Stimulated activated CD8-positive, alpha-beta memory T cell treated with anti-CD3 and anti-CD28 coated beads, Interleukin-12 subunit alpha, Interleukin-12 subunit beta, amount 100 ng/mL, for 24 hours (primary cell): ENCODE results near the gene RUNX3.

Experiments
- DNase-seq: peaks from one replicate; pipeline ENCODE4 v3.0.0-alpha.2; 2020; ENCODE audit errors: extremely low read depth

Gene RUNX3

DNA sequence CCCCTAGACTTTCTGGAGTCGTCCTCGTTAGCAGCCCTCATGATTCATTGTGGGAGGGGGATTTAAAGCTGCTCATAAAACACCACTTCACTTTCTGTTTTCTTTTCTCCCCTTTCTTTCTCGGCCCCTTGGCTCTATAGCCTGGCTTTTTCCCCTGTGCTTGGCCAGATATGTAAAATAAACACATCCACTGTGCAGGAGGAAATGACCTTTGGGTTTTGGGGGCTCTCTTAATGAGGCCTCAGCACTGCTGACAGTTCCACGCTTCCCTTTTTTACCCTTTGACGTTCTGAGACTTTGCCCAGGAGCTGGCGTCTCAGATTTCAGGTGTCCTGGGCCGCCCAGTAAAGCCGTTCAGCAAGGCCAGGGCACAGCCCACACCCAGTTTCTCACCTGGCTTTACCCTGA lies 65.7 kb downstream of the RUNX3 start:
- DNase-seq, result no peak

DNA sequence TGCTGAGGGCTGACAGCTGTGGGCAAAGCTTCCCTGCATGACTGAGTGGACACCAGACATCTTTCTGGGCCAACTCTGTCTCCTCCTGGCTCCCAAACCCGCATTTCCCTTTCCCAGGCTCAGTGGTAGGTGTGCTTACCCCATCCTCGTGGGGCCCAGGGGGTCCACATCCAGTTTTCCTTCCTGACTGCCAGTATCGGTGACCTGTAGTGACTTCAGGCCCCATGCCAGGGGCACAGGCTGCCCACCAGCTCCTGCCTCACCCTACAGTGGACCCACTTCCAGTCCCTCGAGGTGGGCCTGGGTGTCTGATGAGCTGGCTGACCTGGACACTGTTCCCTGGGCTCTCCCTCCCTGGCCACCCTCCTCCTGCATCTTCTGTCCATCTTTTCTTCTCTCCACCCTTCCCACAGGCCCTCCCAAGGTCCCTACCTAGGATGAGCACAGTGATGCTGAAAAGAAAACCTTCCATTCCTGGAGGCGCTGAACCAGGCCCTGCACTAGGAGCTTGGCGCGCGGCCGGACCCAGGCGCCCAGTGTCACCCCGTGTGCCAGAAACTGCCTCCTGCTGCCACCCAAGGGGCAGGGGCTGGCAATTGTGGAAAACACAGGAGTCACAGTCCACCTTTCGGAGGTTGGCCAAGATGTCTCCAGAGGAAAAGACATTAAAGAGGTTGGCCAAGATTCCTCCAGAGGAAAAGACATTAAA lies 67.1 kb downstream of the RUNX3 start:
- no peak for DNase-seq

- no peak for DNase-seq
These were observed 68.0 kb downstream of the RUNX3 start for GRCh38 chr1:24861821-24862727.

DNA sequence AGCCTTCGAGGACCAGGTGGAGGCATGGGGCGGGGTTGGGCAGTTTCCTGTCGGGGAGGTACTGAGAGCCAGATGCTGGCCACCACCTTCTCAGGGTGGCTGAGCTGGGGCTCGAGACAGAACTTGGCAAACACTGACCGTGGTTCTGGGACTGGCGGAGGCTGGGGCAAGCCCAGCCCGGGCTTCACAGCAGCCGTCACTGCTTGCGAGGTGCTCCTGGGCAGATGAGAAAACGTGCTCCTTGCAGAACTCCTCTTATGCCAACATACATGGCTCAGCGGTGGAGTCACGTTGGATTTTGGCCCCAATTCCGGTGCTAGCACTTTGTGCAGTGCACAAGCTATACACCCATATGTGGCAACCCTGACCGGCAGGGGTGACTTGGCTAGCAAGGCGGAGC lies 69.2 kb downstream of the RUNX3 start:
- no peak for DNase-seq

DNA sequence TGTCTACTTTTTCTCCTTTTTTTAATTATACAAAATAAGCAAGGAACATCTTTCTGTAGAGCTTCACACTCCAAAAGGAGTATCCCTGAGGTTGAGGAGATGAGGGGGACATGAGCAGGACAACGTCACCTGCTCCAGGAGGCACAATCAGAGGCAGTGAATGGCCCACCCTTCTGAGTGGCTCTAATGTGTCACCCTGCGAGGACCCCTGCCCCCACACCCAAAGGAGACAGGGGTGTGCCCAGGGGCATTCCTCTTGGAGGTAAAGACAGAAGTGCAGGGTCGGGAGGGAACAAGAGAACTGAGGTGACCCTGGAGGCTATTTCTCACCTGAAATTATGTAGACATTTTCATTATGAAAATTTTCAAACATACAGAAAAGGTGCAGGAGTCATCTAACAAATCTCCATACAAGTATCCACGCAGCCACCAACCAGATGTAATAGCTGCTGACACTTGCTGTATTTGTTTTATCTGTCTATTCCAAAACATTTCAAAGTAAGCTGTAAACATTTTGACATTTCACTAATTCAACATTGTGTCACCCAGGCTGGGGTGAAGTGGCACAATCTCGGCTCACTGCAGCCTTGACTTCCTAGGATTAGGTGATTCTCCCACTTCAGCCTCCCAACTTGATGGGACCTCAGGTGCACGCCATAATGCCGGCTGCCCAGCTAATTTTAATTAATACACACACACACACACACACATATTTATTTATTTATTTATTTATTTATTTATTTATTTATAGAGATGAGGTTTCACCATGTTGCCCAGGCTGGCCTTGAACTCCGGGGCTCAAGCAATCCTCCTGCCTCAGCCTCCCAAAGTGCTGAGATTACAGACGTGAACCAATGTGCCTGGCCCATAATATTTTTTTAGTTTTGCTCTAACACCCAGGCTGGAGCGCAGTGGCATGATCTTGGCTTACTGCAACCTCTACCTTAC lies 70.7 kb downstream of the RUNX3 start:
- DNase-seq, result no peak

GRCh38 chr1:24858277-24858676 lies 71.8 kb downstream of the RUNX3 start:
- no peak for DNase-seq

- DNase-seq, result no peak
These were observed 72.5 kb downstream of the RUNX3 start for GRCh38 chr1:24857507-24858133.

GRCh38 chr1:24856787-24857506 lies 73.1 kb downstream of the RUNX3 start:
- DNase-seq, result no peak

DNA sequence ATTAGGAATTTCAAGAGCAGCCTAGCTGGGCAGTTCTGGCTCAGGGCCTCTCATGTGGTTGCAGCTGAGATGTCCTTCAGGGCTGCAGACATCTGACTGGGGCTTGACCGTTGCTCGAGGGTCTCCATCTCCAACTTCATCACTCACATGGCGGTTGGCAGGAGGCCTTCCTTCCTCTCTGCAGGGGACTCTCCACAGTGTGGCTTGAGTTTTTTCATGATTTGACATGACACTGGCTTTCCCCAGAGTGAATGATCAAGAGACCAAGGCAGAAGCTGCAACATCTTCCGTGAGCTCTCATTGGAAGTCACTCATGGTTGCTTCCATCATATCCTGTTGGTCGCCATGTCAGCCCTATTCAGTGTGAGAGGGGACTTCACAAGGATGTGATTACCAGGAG lies 74.6 kb downstream of the RUNX3 start:
- DNase-seq, result no peak

DNA sequence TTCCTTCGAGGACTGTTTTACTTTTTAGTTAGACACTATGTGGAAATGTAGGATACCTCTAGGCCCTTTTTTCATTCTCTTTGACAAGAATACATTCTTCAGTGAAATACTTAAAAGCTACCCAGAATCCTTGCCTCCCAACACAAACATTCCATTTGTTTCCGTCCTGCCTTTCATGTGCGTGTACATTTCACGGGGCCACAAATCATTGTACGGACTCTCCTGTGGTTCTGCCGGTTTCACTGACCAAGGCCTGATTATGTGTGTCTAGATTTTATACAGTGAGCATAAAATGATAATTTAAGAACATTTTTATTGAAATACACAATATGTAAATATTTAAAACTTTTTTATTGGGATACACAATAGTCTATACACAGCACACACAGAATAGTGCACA lies 76.4 kb downstream of the RUNX3 start:
- no peak for DNase-seq

DNA sequence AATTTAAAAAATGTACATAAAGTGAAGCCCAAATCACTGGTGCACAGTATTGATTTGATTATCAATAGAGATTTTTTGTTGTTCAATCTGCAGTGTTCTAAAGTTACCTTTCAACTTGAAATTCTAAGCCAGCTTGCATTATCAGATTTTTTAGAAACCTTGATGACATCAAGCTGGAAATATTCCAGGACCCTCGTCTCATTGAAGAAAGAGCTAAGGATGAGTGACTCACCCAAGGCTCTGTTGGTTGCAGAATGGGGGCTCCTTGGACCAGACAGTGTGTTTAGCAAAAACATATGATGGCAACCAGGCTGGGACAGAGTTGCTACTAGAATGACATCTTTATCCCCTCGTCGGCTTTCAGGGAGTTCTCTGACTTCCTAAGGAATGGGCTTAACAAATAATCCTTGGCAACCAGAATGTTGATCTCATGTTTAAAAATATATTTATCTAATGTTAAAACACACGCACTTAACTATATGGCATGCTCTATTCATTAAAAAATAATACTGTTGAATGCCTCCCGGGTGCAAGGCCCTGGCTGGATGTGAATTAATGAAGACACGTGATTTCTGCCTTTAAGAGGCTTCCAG lies 79.7 kb downstream of the RUNX3 start:
- DNase-seq, result no peak

DNA sequence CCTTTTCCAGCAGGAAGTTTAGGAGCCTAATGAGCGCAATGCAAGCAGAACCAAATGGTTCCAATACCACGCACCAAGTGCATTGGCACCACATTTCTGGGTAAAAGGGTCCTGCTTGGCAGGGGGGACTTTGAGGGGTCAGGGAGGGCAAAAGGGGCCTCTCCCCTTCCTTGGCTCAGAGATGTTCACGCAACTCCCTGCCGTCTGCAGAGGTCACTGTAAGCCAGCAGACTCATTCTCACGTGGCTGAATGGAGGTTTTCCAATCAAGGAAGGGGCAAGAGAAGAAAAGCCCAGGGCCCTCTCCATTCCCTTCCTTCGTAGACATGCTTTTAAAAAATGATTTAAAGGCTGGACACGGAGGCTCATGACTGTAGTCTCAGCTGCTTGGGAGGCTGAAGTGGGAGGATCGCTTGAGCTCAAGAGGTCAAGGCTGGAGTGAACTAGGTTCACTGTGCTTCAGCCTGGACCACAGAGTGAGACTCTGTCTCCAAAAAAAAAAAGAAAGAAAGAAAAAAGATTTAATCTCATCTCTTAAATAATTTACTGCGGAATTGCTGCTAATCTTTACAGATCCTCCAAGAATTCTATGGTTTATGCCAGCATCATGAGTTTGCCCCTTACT lies 80.3 kb downstream of the RUNX3 start:
- DNase-seq, result no peak
